ENCODE data around the gene NRAS. TPM values are rescaled to one million over a fixed set of nuclear protein-coding genes. Genes with fewer than 3 reads are reported as not detected.

The NRAS gene
- total RNA-seq, 1 donor = 80.1 TPM

DNA sequence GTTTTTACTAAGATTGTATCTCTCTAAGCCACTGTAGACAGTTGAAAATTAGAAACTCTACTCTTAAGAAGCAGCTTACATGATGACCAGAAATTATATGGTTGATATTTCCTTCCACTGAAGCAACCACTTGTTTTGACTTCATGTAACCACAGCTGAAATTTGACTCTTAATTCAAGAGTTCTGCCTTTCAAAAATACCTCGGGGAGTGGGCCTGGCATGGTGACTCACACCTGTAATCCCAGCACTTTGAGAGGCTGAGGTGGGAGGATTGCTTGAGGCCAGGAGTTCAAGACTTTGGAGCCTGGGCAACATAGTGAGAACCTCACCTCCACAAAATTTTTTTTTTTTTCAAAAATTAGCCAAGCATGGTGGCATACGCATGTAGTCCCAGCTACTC is 25.5 kb downstream of the NRAS start:
- no peak overlapping the region for H3K4me3 ChIP-seq (ENCODE audit: low read depth, low read length)
- TF ChIP-seq, protein P1, sequence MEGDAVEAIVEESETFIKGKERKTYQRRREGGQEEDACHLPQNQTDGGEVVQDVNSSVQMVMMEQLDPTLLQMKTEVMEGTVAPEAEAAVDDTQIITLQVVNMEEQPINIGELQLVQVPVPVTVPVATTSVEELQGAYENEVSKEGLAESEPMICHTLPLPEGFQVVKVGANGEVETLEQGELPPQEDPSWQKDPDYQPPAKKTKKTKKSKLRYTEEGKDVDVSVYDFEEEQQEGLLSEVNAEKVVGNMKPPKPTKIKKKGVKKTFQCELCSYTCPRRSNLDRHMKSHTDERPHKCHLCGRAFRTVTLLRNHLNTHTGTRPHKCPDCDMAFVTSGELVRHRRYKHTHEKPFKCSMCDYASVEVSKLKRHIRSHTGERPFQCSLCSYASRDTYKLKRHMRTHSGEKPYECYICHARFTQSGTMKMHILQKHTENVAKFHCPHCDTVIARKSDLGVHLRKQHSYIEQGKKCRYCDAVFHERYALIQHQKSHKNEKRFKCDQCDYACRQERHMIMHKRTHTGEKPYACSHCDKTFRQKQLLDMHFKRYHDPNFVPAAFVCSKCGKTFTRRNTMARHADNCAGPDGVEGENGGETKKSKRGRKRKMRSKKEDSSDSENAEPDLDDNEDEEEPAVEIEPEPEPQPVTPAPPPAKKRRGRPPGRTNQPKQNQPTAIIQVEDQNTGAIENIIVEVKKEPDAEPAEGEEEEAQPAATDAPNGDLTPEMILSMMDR (IDR thresholded peaks at IDR 0.05; ENCODE audit: insufficient read depth, low read length) = no peak
- no peak for DNase-seq (ENCODE audit: low read depth)

DNA sequence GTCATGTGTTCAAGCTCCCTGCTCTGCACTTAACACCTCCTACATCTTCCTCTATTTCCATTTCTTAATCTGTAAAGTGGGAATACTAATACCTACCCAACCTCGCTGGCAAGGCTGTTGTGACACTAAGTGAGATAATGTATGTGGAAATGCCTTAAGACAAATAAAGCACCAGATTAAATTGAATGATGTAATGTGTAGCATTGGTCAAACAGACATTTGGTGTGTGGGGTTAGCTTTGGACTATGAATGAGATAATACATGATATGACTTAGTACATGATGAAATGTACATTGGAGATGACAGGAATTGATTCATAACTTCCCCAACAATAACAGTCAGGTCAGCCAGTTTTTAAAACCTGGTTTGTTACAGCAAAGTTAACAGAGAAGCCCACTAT is 26.4 kb downstream of the NRAS start:
- no peak for DNase-seq (ENCODE audit: low read depth)
- TF ChIP-seq, protein P1 (IDR thresholded peaks at IDR 0.05; ENCODE audit: insufficient read depth, low read length) = no peak
- no peak overlapping the region for H3K4me3 ChIP-seq (ENCODE audit: low read depth, low read length)

DNA sequence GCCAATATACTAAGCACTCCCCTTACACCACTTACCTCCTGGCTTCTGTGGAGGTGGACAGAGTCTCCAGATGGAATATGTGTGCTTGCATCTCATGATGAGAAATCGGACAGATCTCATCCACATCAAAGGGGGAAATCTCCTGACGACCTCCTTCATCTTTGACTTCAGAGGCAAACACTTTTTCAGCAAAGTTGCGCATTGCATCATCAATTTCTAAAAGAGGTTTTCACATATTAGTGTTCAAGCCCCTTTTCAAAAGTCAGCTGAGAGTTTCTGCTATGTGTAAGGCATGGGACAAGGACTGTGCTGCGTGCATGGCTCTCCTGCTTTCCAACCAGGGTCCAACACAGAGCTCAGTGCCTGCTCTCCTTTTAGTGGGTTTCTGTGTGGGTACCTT is 28.0 kb downstream of the NRAS start:
- H3K4me3 ChIP-seq (ENCODE audit: low read depth, low read length) = no peak overlapping the region
- TF ChIP-seq, protein P1 (IDR thresholded peaks at IDR 0.05; ENCODE audit: insufficient read depth, low read length) = no peak

DNA sequence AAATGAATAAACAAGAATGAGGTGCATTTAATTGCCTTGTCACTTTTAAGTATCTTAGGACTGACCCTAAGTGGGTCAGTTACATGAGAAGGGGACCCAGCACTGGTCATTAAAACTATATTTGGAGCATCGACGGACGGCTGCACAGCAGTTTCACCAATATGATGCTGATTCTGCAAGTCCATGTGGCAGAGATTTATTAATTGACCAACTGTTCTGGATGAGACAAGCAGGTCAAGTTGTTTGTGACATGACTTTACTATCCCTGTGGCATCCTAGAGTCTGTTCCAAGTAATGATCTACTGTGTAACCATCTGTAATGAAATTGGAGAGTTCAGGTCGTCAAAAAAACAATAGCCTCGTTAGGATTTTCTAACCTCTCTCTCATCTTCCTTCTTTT is 30.7 kb downstream of the NRAS start:
- TF ChIP-seq, protein P1 (IDR thresholded peaks at IDR 0.05; ENCODE audit: insufficient read depth, low read length) = no peak
- H3K4me3 ChIP-seq (ENCODE audit: low read depth, low read length) = no peak overlapping the region
- DNase-seq (ENCODE audit: low read depth) = no peak

More for the DNA sequence above, 28.0 kb downstream of the NRAS start:
- no peak for DNase-seq (ENCODE audit: low read depth)

DNA sequence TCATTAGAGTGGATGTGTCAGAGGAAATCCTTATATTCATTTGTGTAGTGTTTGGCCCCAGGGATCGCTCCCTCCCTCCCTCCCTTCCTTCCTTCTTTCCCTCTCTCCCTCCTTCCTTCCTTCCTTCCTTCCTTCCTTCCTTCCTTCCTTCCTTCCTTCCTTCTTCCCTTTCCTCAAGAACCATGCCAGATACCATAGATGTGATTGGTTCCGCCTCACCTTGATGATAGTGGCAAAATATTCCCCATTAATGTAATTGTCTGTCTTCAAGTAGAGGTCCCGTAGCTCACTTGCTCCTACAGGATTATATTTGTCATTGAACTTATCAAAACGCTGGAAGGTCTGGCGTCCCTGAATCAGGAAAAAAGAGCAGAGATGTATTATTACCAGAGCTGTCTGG is 38.9 kb downstream of the NRAS start:
- no peak for DNase-seq (ENCODE audit: low read depth)
- H3K4me3 ChIP-seq (ENCODE audit: low read depth, low read length) = no peak overlapping the region
- TF ChIP-seq, protein P1 (IDR thresholded peaks at IDR 0.05; ENCODE audit: insufficient read depth, low read length) = no peak

DNA sequence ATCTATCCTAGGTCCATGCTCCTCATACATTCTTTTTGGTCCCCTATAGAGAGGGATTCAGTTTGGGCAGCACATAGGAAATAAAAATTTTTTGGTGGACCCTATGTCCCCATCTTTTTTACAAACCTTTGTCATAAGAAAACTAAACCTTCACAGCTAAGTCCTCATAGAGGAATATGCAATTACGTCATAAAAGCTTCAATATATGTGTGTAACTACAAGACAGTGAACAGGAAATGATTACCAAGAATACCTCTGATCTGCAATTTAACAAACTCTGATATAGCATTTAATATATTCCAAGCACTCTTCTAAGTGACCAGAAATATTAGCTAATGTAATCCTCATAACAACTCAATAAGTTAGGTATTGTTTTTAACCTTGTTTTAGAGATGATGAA is 40.5 kb downstream of the NRAS start:
- no peak overlapping the region for H3K4me3 ChIP-seq (ENCODE audit: low read depth, low read length)
- TF ChIP-seq, protein P1 (IDR thresholded peaks at IDR 0.05; ENCODE audit: insufficient read depth, low read length) = no peak
- no peak for DNase-seq (ENCODE audit: low read depth)

DNA sequence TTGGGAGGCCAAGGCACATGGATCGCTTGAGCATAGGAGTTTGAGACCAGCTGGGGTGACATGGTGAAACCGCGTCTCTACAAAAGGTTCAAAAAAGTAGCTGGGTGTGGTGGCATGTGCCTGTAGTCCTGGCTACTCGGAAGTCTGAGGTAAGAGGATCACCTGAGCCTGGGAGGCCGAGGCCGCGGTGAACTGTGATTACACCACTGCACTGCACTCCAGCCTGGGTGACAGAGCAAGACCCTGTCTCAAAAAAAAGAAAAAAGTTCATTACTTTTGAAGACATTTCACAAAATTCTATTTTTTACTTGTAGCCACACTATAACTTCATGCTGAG is 44.7 kb downstream of the NRAS start:
- TF ChIP-seq, protein P1 (IDR thresholded peaks at IDR 0.05; ENCODE audit: insufficient read depth, low read length) = no peak
- no peak for DNase-seq (ENCODE audit: low read depth)
- no peak overlapping the region for H3K4me3 ChIP-seq (ENCODE audit: low read depth, low read length)

Data from fibroblast of the aortic adventitia (primary cell).